K562 (cell line): Measurements from ENCODE around the gene LRRC51. TPM values are rescaled to one million over a fixed set of nuclear protein-coding genes. Genes with fewer than 3 reads are reported as not detected.

Experiments used
- CEBPB ChIP-seq: fragments of 450-650 bp; IDR thresholded peaks from 2 replicates; pipeline ENCODE4 v1.6.1; 2016; ENCODE audit warnings: missing genetic modification characterization, missing compliant biosample characterization
- CTBP1 ChIP-seq: fragments of 450-650 bp; IDR thresholded peaks from 2 replicates; pipeline ENCODE4 v1.6.1; 2016; ENCODE audit warnings: borderline replicate concordance
- ESRRA ChIP-seq: fragments of 450-650 bp; IDR thresholded peaks from 2 replicates; pipeline ENCODE4 v1.6.1; 2014; ENCODE audit warnings: low read depth, mild to moderate bottlenecking, moderate library complexity, borderline replicate concordance
- FOXJ2 ChIP-seq: fragments of 200-800 bp; sonication (Bioruptor generic); IDR thresholded peaks from 2 replicates; pipeline ENCODE4 v1.6.1; 2016; ENCODE audit warnings: missing genetic modification characterization, missing compliant biosample characterization
- FUS ChIP-seq: fragments of 200-400 bp; formaldehyde crosslinking; optimal IDR thresholded peaks from 2 replicates; pipeline ENCODE3; 2017; ENCODE audit warnings: low read depth, low read length
- HNRNPK ChIP-seq: fragments of 200-400 bp; formaldehyde crosslinking; IDR thresholded peaks from one replicate; pipeline ENCODE4 v1.6.1; 2018; ENCODE audit warnings: mild to moderate bottlenecking, low read depth, low read length; ENCODE audit not compliant: poor library complexity, severe bottlenecking
- MEIS2 ChIP-seq: fragments of 450-650 bp; IDR thresholded peaks from 2 replicates; pipeline ENCODE4 v1.6.1; 2014; ENCODE audit warnings: mild to moderate bottlenecking; ENCODE audit not compliant: partially characterized antibody
- MIER1 ChIP-seq: fragments of 450-650 bp; IDR thresholded peaks from 2 replicates; pipeline ENCODE4 v1.6.1; 2016; ENCODE audit warnings: antibody characterized with exemption, mild to moderate bottlenecking, low read depth
- NR2C2 ChIP-seq, 2 experiments: fragments of 200-800 bp in 1 of 2; sonication (Bioruptor generic) in 1 of 2; sonication (generic) in 1 of 2; formaldehyde crosslinking in 1 of 2; IDR thresholded peaks; 2 replicates each; pipeline versions ENCODE4 v1.6.1 to v1.8.0; 2016 to 2022; ENCODE audit warnings: mild to moderate bottlenecking in 1 of 2, missing compliant biosample characterization in 1 of 2, missing genetic modification characterization in 1 of 2, missing genetic modification reagents in 1 of 2
- NRF1 ChIP-seq, 2 experiments: fragments of 450-650 bp; IDR thresholded peaks in 1 of 2; conservative IDR thresholded peaks in 1 of 2; 2 replicates each; pipeline ENCODE4 v1.6.1; 2014; ENCODE audit warnings: mild to moderate bottlenecking in 2 of 2
- RBFOX2 ChIP-seq: fragments of 200-400 bp; formaldehyde crosslinking; IDR thresholded peaks from 2 replicates; pipeline ENCODE4 v1.6.1; 2017; ENCODE audit warnings: low read depth, mild to moderate bottlenecking, low read length, moderate library complexity
- RCOR1 ChIP-seq, 2 experiments: IDR thresholded peaks; 2 replicates each; pipeline ENCODE4 v1.6.1; 2012; ENCODE audit warnings: low read depth in 2 of 2, low read length in 2 of 2, borderline replicate concordance in 1 of 2, improper control_type of control experiment in 1 of 2
- SMAD2 ChIP-seq: fragments of 150-350 bp; IDR thresholded peaks from 2 replicates; pipeline ENCODE4 v1.6.1; 2014; ENCODE audit warnings: low read depth, mild to moderate bottlenecking, low read length
- SMARCA4 ChIP-seq: fragments of 450-650 bp; IDR thresholded peaks from 2 replicates; pipeline ENCODE4 v1.6.1; 2016
- SMARCB1 ChIP-seq: IDR thresholded peaks from 2 replicates; pipeline ENCODE4 v1.6.1; 2011; ENCODE audit warnings: improper control_type of control experiment, low read depth; ENCODE audit not compliant: insufficient read length
- SNRNP70 ChIP-seq: fragments of 200-400 bp; formaldehyde crosslinking; optimal IDR thresholded peaks from 2 replicates; pipeline ENCODE3; 2017; ENCODE audit warnings: low read depth, low read length
- SRSF3 ChIP-seq: fragments of 200-400 bp; formaldehyde crosslinking; IDR thresholded peaks from 2 replicates; pipeline ENCODE4 v1.6.1; 2016; ENCODE audit warnings: mild to moderate bottlenecking, low read length, moderate library complexity; ENCODE audit not compliant: insufficient read depth
- STAT5B ChIP-seq: fragments of 250-450 bp; sonication (Bioruptor Pico); IDR thresholded peaks from 2 replicates; pipeline ENCODE4 v1.8.0; 2021; ENCODE audit warnings: mild to moderate bottlenecking, inconsistent platforms
- ZNF165 ChIP-seq: fragments of 250-450 bp; sonication (Bioruptor Pico); IDR thresholded peaks from 2 replicates; pipeline ENCODE4 v1.4.0; 2020; ENCODE audit warnings: borderline replicate concordance
- polyA plus RNA-seq, 8 experiments: library from polyadenylated mRNA; depleted of rRNA in 4 of 8; stranded (reverse) in 5 of 8; unstranded in 3 of 8; fragments of >200 nt; fragmentation: Nextera tagmentation in 2 of 8; fragmentation: Illumina TruSeq in 1 of 8; extraction: Ambion mirVana in 2 of 8; extraction: Trizol in 1 of 8; gene quantifications; 2 replicates each; pipeline versions ENCODE4 v1.2.1 to v1.2.3, GENCODE V29; 2011 to 2014; ENCODE audit warnings: inconsistent platforms in 1 of 8, missing spikeins in 1 of 8
- total RNA-seq, 7 experiments: library from RNA; depleted of rRNA in 6 of 7; stranded (reverse); fragments of >200 nt in 6 of 7; fragmentation: Illumina TruSeq in 2 of 7; extraction: Trizol in 2 of 7; gene quantifications; 2 replicates each; pipeline versions ENCODE4 v1.2.1 to v1.2.3, GENCODE V29; 2011 to 2021; ENCODE audit warnings: low replicate concordance in 1 of 7
- TF ChIP-seq, protein P1 (sequence below): fragments of 450-650 bp; IDR thresholded peaks from 2 replicates; pipeline ENCODE4 v1.6.1; 2014; ENCODE audit warnings: low read depth, mild to moderate bottlenecking, moderate library complexity, borderline replicate concordance
- TF ChIP-seq, protein P2 (sequence below), 2 experiments: IDR thresholded peaks in 1 of 2; conservative IDR thresholded peaks in 1 of 2; 2 replicates each; pipeline ENCODE4 v1.6.1; 2016; ENCODE audit warnings: low read depth in 2 of 2, mild to moderate bottlenecking in 1 of 2, missing compliant biosample characterization in 1 of 2, missing genetic modification characterization in 1 of 2, moderate library complexity in 1 of 2
- TF ChIP-seq, protein P3 (sequence below): sonication (generic); formaldehyde crosslinking; IDR thresholded peaks from 2 replicates; pipeline ENCODE4 v1.8.1; 2023; ENCODE audit warnings: mild to moderate bottlenecking, missing genetic modification reagents

The LRRC51 gene
- total and polyA plus RNA-seq, 9 of the 15 experiments (the other 6 are each of a cell fraction or from before 2014, with no cell fraction given) = 4.7 to 10.6 (median 5.6) TPM

DNA sequence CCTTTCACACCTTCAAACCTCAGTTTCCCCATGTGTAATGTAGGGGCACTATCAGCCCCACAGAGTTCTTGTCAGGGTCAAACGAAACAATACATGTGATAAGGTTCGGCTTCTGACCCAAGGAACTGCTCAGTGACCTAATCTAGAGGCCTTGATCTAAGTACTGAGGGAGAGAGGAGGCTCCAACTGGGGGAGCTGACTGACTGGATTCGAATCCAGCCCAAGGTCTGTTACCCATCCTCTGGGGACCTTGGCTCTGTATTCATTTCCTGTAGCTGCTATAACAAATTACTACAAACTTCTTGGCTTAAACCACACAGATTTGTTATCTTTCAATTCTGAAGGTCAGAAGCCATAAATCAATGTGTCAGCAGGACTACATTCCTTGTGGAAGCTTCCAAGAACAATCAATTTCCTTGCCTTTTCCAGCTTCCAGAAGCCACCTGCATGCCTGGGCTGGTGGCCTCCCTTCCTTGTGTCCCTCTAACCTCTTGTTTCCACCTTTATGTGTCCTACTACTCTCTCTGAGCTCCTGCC lies 42.5 kb downstream of the LRRC51 start (continued):
- TF ChIP-seq HNRNPK (no peak), ZNF165 (no peak), NRF1 (conservative IDR thresholded peaks at IDR 0.05 in 1 of 2, IDR thresholded peaks at IDR 0.05 in 1 of 2) (no peak), STAT5B (no peak), RBFOX2 (no peak), SMARCA4 (no peak), CTBP1 (peak; percentile 17; the same call in 1 of the 2 replicates), NR2C2 (CRISPR knock-in tag; IDR thresholded peaks at IDR 0.05) (no peak), NR2C2 (tag; IDR thresholded peaks at IDR 0.05) (0 out of 2 replicates have a peak, but pooled peaks have one; percentile 46), CEBPB (no peak), SMARCB1 (no peak), MIER1 (no peak), MEIS2 (peak; percentile 98), FUS (no peak), RCOR1 (IDR thresholded peaks at IDR 0.05; ENCODE audit: borderline replicate concordance in 1 of 2, low read depth in 2 of 2, low read length in 2 of 2) (peak in 1 of 2 experiments; percentile 63; a peak in 1 of 4 replicates), SNRNP70 (no peak), FOXJ2 (tag) (no peak), SRSF3 (no peak), SMAD2 (no peak), ESRRA (peak; percentile 18; the same call in 1 of the 2 replicates)
- TF ChIP-seq, protein P1, sequence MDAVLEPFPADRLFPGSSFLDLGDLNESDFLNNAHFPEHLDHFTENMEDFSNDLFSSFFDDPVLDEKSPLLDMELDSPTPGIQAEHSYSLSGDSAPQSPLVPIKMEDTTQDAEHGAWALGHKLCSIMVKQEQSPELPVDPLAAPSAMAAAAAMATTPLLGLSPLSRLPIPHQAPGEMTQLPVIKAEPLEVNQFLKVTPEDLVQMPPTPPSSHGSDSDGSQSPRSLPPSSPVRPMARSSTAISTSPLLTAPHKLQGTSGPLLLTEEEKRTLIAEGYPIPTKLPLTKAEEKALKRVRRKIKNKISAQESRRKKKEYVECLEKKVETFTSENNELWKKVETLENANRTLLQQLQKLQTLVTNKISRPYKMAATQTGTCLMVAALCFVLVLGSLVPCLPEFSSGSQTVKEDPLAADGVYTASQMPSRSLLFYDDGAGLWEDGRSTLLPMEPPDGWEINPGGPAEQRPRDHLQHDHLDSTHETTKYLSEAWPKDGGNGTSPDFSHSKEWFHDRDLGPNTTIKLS = no peak
- TF ChIP-seq, protein P2, sequence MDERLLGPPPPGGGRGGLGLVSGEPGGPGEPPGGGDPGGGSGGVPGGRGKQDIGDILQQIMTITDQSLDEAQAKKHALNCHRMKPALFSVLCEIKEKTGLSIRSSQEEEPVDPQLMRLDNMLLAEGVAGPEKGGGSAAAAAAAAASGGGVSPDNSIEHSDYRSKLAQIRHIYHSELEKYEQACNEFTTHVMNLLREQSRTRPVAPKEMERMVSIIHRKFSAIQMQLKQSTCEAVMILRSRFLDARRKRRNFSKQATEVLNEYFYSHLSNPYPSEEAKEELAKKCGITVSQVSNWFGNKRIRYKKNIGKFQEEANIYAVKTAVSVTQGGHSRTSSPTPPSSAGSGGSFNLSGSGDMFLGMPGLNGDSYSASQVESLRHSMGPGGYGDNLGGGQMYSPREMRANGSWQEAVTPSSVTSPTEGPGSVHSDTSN (CRISPR knock-in tag; IDR thresholded peaks at IDR 0.05; ENCODE audit: low read depth) = peak; percentile 84
- TF ChIP-seq, protein P2 (tag; conservative IDR thresholded peaks at IDR 0.05; ENCODE audit: low read depth) = peak; percentile 95
- TF ChIP-seq, protein P3, sequence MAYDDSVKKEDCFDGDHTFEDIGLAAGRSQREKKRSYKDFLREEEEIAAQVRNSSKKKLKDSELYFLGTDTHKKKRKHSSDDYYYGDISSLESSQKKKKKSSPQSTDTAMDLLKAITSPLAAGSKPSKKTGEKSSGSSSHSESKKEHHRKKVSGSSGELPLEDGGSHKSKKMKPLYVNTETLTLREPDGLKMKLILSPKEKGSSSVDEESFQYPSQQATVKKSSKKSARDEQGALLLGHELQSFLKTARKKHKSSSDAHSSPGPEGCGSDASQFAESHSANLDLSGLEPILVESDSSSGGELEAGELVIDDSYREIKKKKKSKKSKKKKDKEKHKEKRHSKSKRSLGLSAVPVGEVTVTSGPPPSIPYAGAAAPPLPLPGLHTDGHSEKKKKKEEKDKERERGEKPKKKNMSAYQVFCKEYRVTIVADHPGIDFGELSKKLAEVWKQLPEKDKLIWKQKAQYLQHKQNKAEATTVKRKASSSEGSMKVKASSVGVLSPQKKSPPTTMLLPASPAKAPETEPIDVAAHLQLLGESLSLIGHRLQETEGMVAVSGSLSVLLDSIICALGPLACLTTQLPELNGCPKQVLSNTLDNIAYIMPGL = no peak
